SK-N-SH treated with all-trans-retinoic acid at 6 μM for 48 hours (cell line): ENCODE data around the gene KPNA2.
"Not testable (repeated sequence)": the region's sequence is repeated elsewhere in the genome, so short reads cannot be mapped to it uniquely, and the experiment has no call there.

ENCODE experiments used
- ATAC-seq: fragments of 200-7000 bp; cut with Tn5 transposase; 3 replicates; pipeline ENCODE4 v1.9.1; 2020; ENCODE audit warnings: mild to moderate bottlenecking, moderate library complexity
- BACH2 ChIP-seq: fragments of 250-450 bp; sonication (Bioruptor Pico); IDR thresholded peaks from 2 replicates; pipeline ENCODE4 v1.9.0; 2021; ENCODE audit warnings: mild to moderate bottlenecking, borderline replicate concordance
- CREB5 ChIP-seq: fragments of 250-450 bp; sonication (Bioruptor Pico); IDR thresholded peaks from 2 replicates; pipeline ENCODE4 v1.5.1; 2020; ENCODE audit warnings: low read depth, mild to moderate bottlenecking, moderate library complexity
- CSDC2 ChIP-seq: fragments of 250-450 bp; sonication (Bioruptor Pico); IDR thresholded peaks from 2 replicates; pipeline ENCODE4 v1.5.0; 2020; ENCODE audit warnings: mild to moderate bottlenecking, moderate library complexity
- CSRNP3 ChIP-seq: fragments of 250-450 bp; sonication (Bioruptor Pico); IDR thresholded peaks from 2 replicates; pipeline ENCODE4 v1.5.1; 2021; ENCODE audit warnings: mild to moderate bottlenecking, moderate library complexity
- ESRRG ChIP-seq: fragments of 250-450 bp; sonication (Bioruptor Pico); IDR thresholded peaks from 2 replicates; pipeline ENCODE4 v1.6.1; 2021; ENCODE audit warnings: mild to moderate bottlenecking
- GLIS3 ChIP-seq: fragments of 250-450 bp; sonication (Bioruptor Pico); IDR thresholded peaks from 2 replicates; pipeline ENCODE4 v1.5.0; 2020; ENCODE audit warnings: mild to moderate bottlenecking, moderate library complexity
- ISL1 ChIP-seq: fragments of 250-450 bp; sonication (Bioruptor Pico); IDR thresholded peaks from 2 replicates; pipeline ENCODE4 v2.1.2; 2022; ENCODE audit warnings: mild to moderate bottlenecking, moderate library complexity
- PATZ1 ChIP-seq: fragments of 250-450 bp; sonication (Bioruptor Pico); IDR thresholded peaks from 2 replicates; pipeline ENCODE4 v1.8.0; 2020; ENCODE audit warnings: mild to moderate bottlenecking, moderate library complexity, borderline replicate concordance
- PPARA ChIP-seq: fragments of 250-450 bp; sonication (Bioruptor Pico); IDR thresholded peaks from 2 replicates; pipeline ENCODE4 v1.5.0; 2020; ENCODE audit warnings: mild to moderate bottlenecking, borderline replicate concordance
- RARB ChIP-seq: fragments of 250-450 bp; sonication (Bioruptor Pico); IDR thresholded peaks from 2 replicates; pipeline ENCODE4 v1.8.0; 2021; ENCODE audit warnings: mild to moderate bottlenecking, moderate library complexity
- SNAI2 ChIP-seq: fragments of 250-450 bp; sonication (Bioruptor Pico); IDR thresholded peaks from 2 replicates; pipeline ENCODE4 v1.5.0; 2020; ENCODE audit warnings: mild to moderate bottlenecking, moderate library complexity
- TCF4 ChIP-seq: fragments of 250-450 bp; sonication (Bioruptor Pico); IDR thresholded peaks from 2 replicates; pipeline ENCODE4 v1.8.0; 2021; ENCODE audit warnings: mild to moderate bottlenecking, moderate library complexity, borderline replicate concordance
- TSHZ2 ChIP-seq: fragments of 250-450 bp; sonication (Bioruptor Pico); IDR thresholded peaks from 2 replicates; pipeline ENCODE4 v1.5.0; 2020; ENCODE audit warnings: mild to moderate bottlenecking, moderate library complexity
- ZC3H10 ChIP-seq: fragments of 250-450 bp; sonication (Bioruptor Pico); IDR thresholded peaks from 2 replicates; pipeline ENCODE4 v1.5.1; 2021; ENCODE audit warnings: mild to moderate bottlenecking, moderate library complexity
- ZFP3 ChIP-seq: fragments of 250-450 bp; sonication (Bioruptor Pico); IDR thresholded peaks from 2 replicates; pipeline ENCODE4 v1.5.0; 2020; ENCODE audit warnings: mild to moderate bottlenecking, moderate library complexity
- ZFP30 ChIP-seq: fragments of 450-650 bp; formaldehyde crosslinking; IDR thresholded peaks from 2 replicates; pipeline ENCODE4 v1.5.0; 2022; ENCODE audit warnings: mild to moderate bottlenecking, moderate library complexity
- ZNF565 ChIP-seq: fragments of 450-650 bp; formaldehyde crosslinking; conservative IDR thresholded peaks from 2 replicates; pipeline ENCODE4 v1.5.0; 2020; ENCODE audit warnings: low read depth, mild to moderate bottlenecking, moderate library complexity
- ZNF70 ChIP-seq: fragments of 450-650 bp; formaldehyde crosslinking; IDR thresholded peaks from 2 replicates; pipeline ENCODE4 v1.5.0; 2020; ENCODE audit warnings: mild to moderate bottlenecking, moderate library complexity
- ZNF8 ChIP-seq: fragments of 450-650 bp; formaldehyde crosslinking; IDR thresholded peaks from 2 replicates; pipeline ENCODE4 v1.5.0; 2020; ENCODE audit warnings: mild to moderate bottlenecking, moderate library complexity

Gene KPNA2

GRCh38 chr17:67994817-67995569, 40.5 kb upstream of the KPNA2 start (continued):
- TF ChIP-seq CREB5 (CRISPR knock-in tag) (no peak; the same call in 1 of the 2 replicates), ISL1 (peak; percentile 52), RARB (no peak), ZFP3 (peak; percentile 15; the same call in 1 of the 2 replicates), ZC3H10 (CRISPR knock-in tag) (no peak), BACH2 (no peak), PPARA (no peak), ZNF565 (CRISPR knock-in tag) (no peak), CSRNP3 (CRISPR knock-in tag) (no peak), GLIS3 (no peak; the same call in 1 of the 2 replicates), ZNF70 (CRISPR knock-in tag) (peak; percentile 7; the same call in 1 of the 2 replicates), SNAI2 (CRISPR knock-in tag) (no peak), ZFP30 (CRISPR knock-in tag) (no peak)

- TF ChIP-seq ZFP30 (CRISPR knock-in tag), result no peak
- no peak for TF ChIP-seq SNAI2 (CRISPR knock-in tag)
- no peak for TF ChIP-seq RARB
- no peak for TF ChIP-seq ZC3H10 (CRISPR knock-in tag)
- peak; percentile 41 for ATAC-seq
These were observed 39.8 kb upstream of the KPNA2 start for GRCh38 chr17:67995570-67996263.

- ATAC-seq, result not testable (repeated sequence)
These were observed 39.0 kb upstream of the KPNA2 start, which contains the start of gene C17orf58 for GRCh38 chr17:67996301-67997171. Gene C17orf58, minus strand, starts transcription at chr17:67996469. Its CDS starts 271 bp downstream, at chr17:67996198.

- TF ChIP-seq CREB5 (CRISPR knock-in tag) (no peak), TCF4 (no peak), PATZ1 (CRISPR knock-in tag) (no peak), ZNF8 (CRISPR knock-in tag) (no peak), RARB (no peak), ZFP30 (CRISPR knock-in tag) (no peak), ZC3H10 (CRISPR knock-in tag) (no peak), ZFP3 (no peak), ESRRG (no peak), SNAI2 (CRISPR knock-in tag) (no peak), GLIS3 (no peak), PPARA (no peak), ISL1 (no peak), ZNF565 (CRISPR knock-in tag) (no peak), CSDC2 (CRISPR knock-in tag) (no peak), TSHZ2 (CRISPR knock-in tag) (no peak), ZNF70 (CRISPR knock-in tag) (no peak), BACH2 (no peak)
- ATAC-seq, result no peak
These were observed 37.1 kb upstream of the KPNA2 start for GRCh38 chr17:67998466-67998865.
